H1 (cell line): ENCODE data around the gene TAF6. TPM values are rescaled to one million over a fixed set of nuclear protein-coding genes. Genes with fewer than 3 reads are reported as not detected.

Experiments
- CTBP2 ChIP-seq: IDR thresholded peaks from 2 replicates; pipeline ENCODE4 v1.7.0; 2011; ENCODE audit warnings: borderline replicate concordance, mild to moderate bottlenecking, moderate library complexity, mixed read lengths, low read length; ENCODE audit not compliant: insufficient read depth, insufficient read length
- E2F6 ChIP-seq: IDR thresholded peaks from 2 replicates; pipeline ENCODE4 v1.6.1; 2012; ENCODE audit warnings: inconsistent platforms
- FOSL1 ChIP-seq: IDR thresholded peaks from 2 replicates; pipeline ENCODE4 v1.6.1; 2011; ENCODE audit warnings: mild to moderate bottlenecking, low read depth, low read length, moderate library complexity; ENCODE audit not compliant: insufficient read depth
- JUND ChIP-seq: IDR thresholded peaks from 2 replicates; pipeline ENCODE4 v1.6.1; 2011; ENCODE audit warnings: mild to moderate bottlenecking, improper control_type of control experiment, low read length
- PHF8 ChIP-seq: fragments of 200-600 bp; sonication (generic); conservative IDR thresholded peaks from 2 replicates; pipeline ENCODE4 v1.7.1; 2012; ENCODE audit warnings: low read depth, mild to moderate bottlenecking, inconsistent platforms, low read length, moderate library complexity
- POLR2A ChIP-seq, 2 experiments: IDR thresholded peaks; 1 replicate in 1 of 2; 2 replicates in 1 of 2; pipeline ENCODE4 v1.6.1; 2011; ENCODE audit warnings: low read depth in 2 of 2, low read length in 2 of 2, mild to moderate bottlenecking in 2 of 2; ENCODE audit errors: control extremely low read depth in 1 of 2
- YY1 ChIP-seq: IDR thresholded peaks from 2 replicates; pipeline ENCODE4 v1.6.1; 2011; ENCODE audit warnings: low read depth, mild to moderate bottlenecking, low read length
- polyA plus RNA-seq, 7 experiments: library from polyadenylated mRNA; depleted of rRNA in 3 of 7; stranded (reverse) in 5 of 7; unstranded in 2 of 7; fragments of >200 nt in 5 of 7; fragments of 200-250 nt in 2 of 7; gene quantifications; 1 replicate in 5 of 7; 2 replicates in 1 of 7; 4 replicates in 1 of 7; pipeline versions ENCODE4 v1.2.1 to v1.2.3, GENCODE V29; 2011 to 2013; ENCODE audit warnings: missing spikeins in 2 of 7, mixed read lengths in 2 of 7
- total RNA-seq: library from RNA; stranded (reverse); fragmentation: NEBNext Ultra II Directional; extraction: Animal tissue kit (Norgen Biotek cat#: 25700); gene quantifications from 2 replicates; pipeline ENCODE4 v1.2.1, GENCODE V29; 2021

TAF6 gene
- total and polyA plus RNA-seq, 2 of the 8 experiments (the other 6 are each of a cell fraction or from before 2014, with no cell fraction given): 66.7 to 101 TPM

DNA sequence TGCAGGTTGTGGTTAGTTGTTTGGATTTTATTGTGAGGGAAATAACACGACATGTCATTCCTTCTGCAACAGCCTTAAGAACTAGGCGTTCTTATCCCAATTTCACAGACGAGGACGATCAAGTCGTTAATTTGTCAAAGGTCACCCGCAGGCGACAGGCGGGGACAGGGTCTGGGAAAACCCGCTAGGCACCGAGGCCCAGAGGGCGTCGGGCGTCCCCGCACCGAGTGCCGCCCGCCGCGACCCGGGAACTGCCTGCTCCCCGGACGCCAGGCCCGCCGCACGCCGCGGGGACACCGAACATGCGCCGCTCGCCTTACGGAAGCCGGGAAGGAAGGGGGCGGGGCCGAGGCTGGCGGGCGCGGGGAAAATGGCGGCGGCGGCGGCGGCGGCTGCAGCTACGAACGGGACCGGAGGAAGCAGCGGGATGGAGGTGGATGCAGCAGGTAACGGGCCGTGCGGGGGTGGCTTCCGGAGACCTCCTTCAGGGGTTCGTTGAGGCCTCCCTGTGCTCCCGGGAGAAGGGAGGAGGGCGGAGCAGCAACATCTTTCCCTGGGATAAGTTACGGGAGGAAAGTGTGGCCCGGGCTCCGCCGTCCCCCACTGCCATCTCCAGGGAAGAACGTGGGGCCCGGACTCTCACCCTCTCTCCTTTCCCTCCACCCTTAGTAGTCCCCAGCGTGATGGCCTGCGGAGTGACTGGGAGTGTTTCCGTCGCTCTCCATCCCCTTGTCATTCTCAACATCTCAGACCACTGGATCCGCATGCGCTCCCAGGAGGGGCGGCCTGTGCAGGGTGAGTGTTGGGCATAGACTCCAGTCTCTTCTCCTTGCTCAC is 30.3 kb downstream of the TAF6 start, which contains the start of gene COPS6 (continued):
- TF ChIP-seq YY1 (peak; percentile 94), PHF8 (peak; percentile 79), FOSL1 (no peak), JUND (no peak), CTBP2 (no peak), E2F6 (peak; percentile 87), POLR2A (IDR thresholded peaks at IDR 0.05; ENCODE audit: control extremely low read depth in 1 of 2, low read depth in 2 of 2, low read length in 2 of 2) (peak; percentile 54 to 83)
